Mesendoderm (in vitro differentiated cells): ENCODE results near the gene PURB.
"Not testable (repeated sequence)": the region's sequence is repeated elsewhere in the genome, so short reads cannot be mapped to it uniquely, and the experiment has no call there.

Source experiments
- DNase-seq: peaks from one replicate; pipeline ENCODE4 v3.0.0; 2013
- H2AK5ac ChIP-seq: 2 replicates; pipeline ENCODE4 v1.6.1; 2013; ENCODE audit warnings: low read length, inconsistent platforms
- H2BK120ac ChIP-seq: 2 replicates; pipeline ENCODE4 v1.6.1; 2013; ENCODE audit warnings: low read depth, mild to moderate bottlenecking, low read length, moderate library complexity, mixed read lengths
- H2BK15ac ChIP-seq: replicated peaks from 2 replicates; pipeline ENCODE4 v1.6.1; 2013; ENCODE audit warnings: low read depth, mild to moderate bottlenecking, moderate library complexity
- H2BK5ac ChIP-seq: 2 replicates; pipeline ENCODE4 v1.6.1; 2013; ENCODE audit warnings: low read length, inconsistent platforms
- H3K18ac ChIP-seq: 2 replicates; pipeline ENCODE4 v1.6.1; 2013; ENCODE audit warnings: mild to moderate bottlenecking, low read length, mixed read lengths
- H3K23ac ChIP-seq: one replicate; pipeline ENCODE4 v1.6.1; 2013; ENCODE audit warnings: low read length
- H3K27ac ChIP-seq: 2 replicates; pipeline ENCODE4 v1.5.1; 2013; ENCODE audit warnings: low read depth, mild to moderate bottlenecking, inconsistent platforms, low read length, moderate library complexity
- H3K27me3 ChIP-seq: 2 replicates; pipeline ENCODE4 v1.6.1; 2013; ENCODE audit warnings: low read length, control low read depth, mild to moderate bottlenecking, inconsistent platforms; ENCODE audit not compliant: insufficient read depth, poor library complexity
- H3K36me3 ChIP-seq: 2 replicates; pipeline ENCODE4 v1.6.1; 2013; ENCODE audit warnings: low read length, inconsistent platforms; ENCODE audit not compliant: control insufficient read depth, insufficient read depth
- H3K4ac ChIP-seq: one replicate; pipeline ENCODE4 v1.6.1; 2013; ENCODE audit warnings: low read depth, mild to moderate bottlenecking, low read length, moderate library complexity
- H3K4me1 ChIP-seq: 2 replicates; pipeline ENCODE4 v1.6.1; 2013; ENCODE audit warnings: low read depth, low read length, inconsistent platforms; ENCODE audit not compliant: control insufficient read depth
- H3K4me2 ChIP-seq: 2 replicates; pipeline ENCODE4 v1.6.1; 2013; ENCODE audit warnings: low read length
- H3K4me3 ChIP-seq: 2 replicates; pipeline ENCODE4 v1.5.1; 2013; ENCODE audit warnings: mild to moderate bottlenecking, low read length
- H3K56ac ChIP-seq: one replicate; pipeline ENCODE4 v1.6.1; 2013; ENCODE audit warnings: low read length
- H3K79me1 ChIP-seq: 2 replicates; pipeline ENCODE4 v1.6.1; 2013; ENCODE audit warnings: low read length, inconsistent platforms
- H3K79me2 ChIP-seq: 2 replicates; pipeline ENCODE4 v1.6.1; 2013; ENCODE audit warnings: mild to moderate bottlenecking, low read length; ENCODE audit not compliant: control insufficient read depth, insufficient read depth
- H3K9ac ChIP-seq: 2 replicates; pipeline ENCODE4 v1.6.1; 2013; ENCODE audit warnings: low read length, inconsistent platforms
- H4K5ac ChIP-seq: one replicate; pipeline ENCODE4 v1.6.1; 2013; ENCODE audit warnings: low read length
- H4K8ac ChIP-seq: one replicate; pipeline ENCODE4 v1.6.1; 2013; ENCODE audit warnings: low read depth, mild to moderate bottlenecking, control low read depth, low read length, moderate library complexity
- WGBS: extraction: QIAGEN DNeasy Blood & Tissue Kit; methylation state at CpG from one replicate; pipeline ENCODE4 v1.1.7; 2013; ENCODE audit warnings: low lambda C conversion rate, missing lambda C conversion rate; ENCODE audit not compliant: insufficient coverage; ENCODE audit errors: extremely low coverage; 5-methylcytosine and 5-hydroxymethylcytosine counted together

The PURB gene

GRCh38 chr7:44849259-44849884 lies 36.0 kb downstream of the PURB start:
- peak overlapping the region; percentile 99 for H3K9ac ChIP-seq
- no peak overlapping the region for H3K4me3 ChIP-seq
- no peak overlapping the region for H2BK15ac ChIP-seq
- peak overlapping the region; percentile 78 for H3K4ac ChIP-seq
- peaks cover 3% of the 10 kb centered on the region for H3K79me1 ChIP-seq
- no peaks in the 10 kb centered on the region for H3K4me1 ChIP-seq
- H3K18ac ChIP-seq = no peak overlapping the region
- peaks cover 24% of the 10 kb centered on the region for H3K79me2 ChIP-seq
- H3K27me3 ChIP-seq = no peaks in the 10 kb centered on the region
- H3K56ac ChIP-seq = peak overlapping the region; percentile 99
- no peak overlapping the region for H2BK5ac ChIP-seq
- no peak for DNase-seq
- H3K36me3 ChIP-seq = no peaks in the 10 kb centered on the region
- peak overlapping the region; percentile 22 for H3K4me2 ChIP-seq
- H2AK5ac ChIP-seq = no peak overlapping the region
- WGBS = no CpG with 5 or more reads among the region's 10 CpGs
- no peak overlapping the region for H3K27ac ChIP-seq
- H2BK120ac ChIP-seq = no peak overlapping the region
- H3K23ac ChIP-seq = no peak overlapping the region
- no peak overlapping the region for H4K5ac ChIP-seq
- H4K8ac ChIP-seq = no peak overlapping the region

- H2BK5ac ChIP-seq = peak within 1 kb of the TSS; percentile 74
- H3K18ac ChIP-seq = peak within 1 kb of the TSS; percentile 95
- no peaks in the 10 kb centered on the region for H3K27me3 ChIP-seq
- H4K5ac ChIP-seq = peak within 1 kb of the TSS; percentile 79
- no peak within 1 kb of the TSS for H3K23ac ChIP-seq
- peak within 1 kb of the TSS; percentile 95 for H3K4me3 ChIP-seq
- no peaks in the 10 kb centered on the region for H3K4me1 ChIP-seq
- H4K8ac ChIP-seq = no peak within 1 kb of the TSS
- H3K4me2 ChIP-seq = peak within 1 kb of the TSS; percentile 79
- H3K79me2 ChIP-seq = peaks cover 33% of the 10 kb centered on the region
- H2AK5ac ChIP-seq = no peak within 1 kb of the TSS
- DNase-seq = peak; percentile 100
- peaks cover 3% of the 10 kb centered on the region for H3K79me1 ChIP-seq
- H2BK120ac ChIP-seq = no peak within 1 kb of the TSS
- no CpG with 5 or more reads among the region's 70 CpGs for WGBS
- peak within 1 kb of the TSS; percentile 99 for H3K56ac ChIP-seq
- H2BK15ac ChIP-seq = no peak within 1 kb of the TSS
- H3K9ac ChIP-seq = peak within 1 kb of the TSS; percentile 99
- peak within 1 kb of the TSS; percentile 98 for H3K27ac ChIP-seq
- H3K36me3 ChIP-seq = no peaks in the 10 kb centered on the region
- peak within 1 kb of the TSS; percentile 94 for H3K4ac ChIP-seq
These were observed 37.3 kb downstream of the PURB start, which contains the start of gene H2AZ2 for GRCh38 chr7:44847920-44848634. TSS of gene H2AZ2 (minus strand) at chr7:44848087. CDS start at chr7:44847971, 116 bp downstream.

GRCh38 chr7:44847509-44847919 lies 37.8 kb downstream of the PURB start:
- H4K8ac ChIP-seq = no peak overlapping the region
- DNase-seq = peak; percentile 92
- peaks cover 3% of the 10 kb centered on the region for H3K79me1 ChIP-seq
- no peak overlapping the region for H2BK120ac ChIP-seq
- H3K18ac ChIP-seq = peak overlapping the region; percentile 95
- WGBS = no CpG with 5 or more reads among the region's 36 CpGs
- no peak overlapping the region for H2AK5ac ChIP-seq
- H3K4me3 ChIP-seq = peak overlapping the region; percentile 95
- no peaks in the 10 kb centered on the region for H3K27me3 ChIP-seq
- H4K5ac ChIP-seq = no peak overlapping the region
- peak overlapping the region; percentile 94 for H3K4ac ChIP-seq
- H3K36me3 ChIP-seq = no peaks in the 10 kb centered on the region
- peak overlapping the region; percentile 99 for H3K9ac ChIP-seq
- H3K27ac ChIP-seq = peak overlapping the region; percentile 94
- no peaks in the 10 kb centered on the region for H3K4me1 ChIP-seq
- peaks cover 36% of the 10 kb centered on the region for H3K79me2 ChIP-seq
- no peak overlapping the region for H3K23ac ChIP-seq
- peak overlapping the region; percentile 96 for H3K56ac ChIP-seq
- H2BK15ac ChIP-seq = no peak overlapping the region
- H2BK5ac ChIP-seq = no peak overlapping the region
- H3K4me2 ChIP-seq = peak overlapping the region; percentile 75

- H4K8ac ChIP-seq = no peak overlapping the region
- H4K5ac ChIP-seq = no peak overlapping the region
- no peaks in the 10 kb centered on the region for H3K4me1 ChIP-seq
- peak overlapping the region; percentile 99 for H3K9ac ChIP-seq
- H3K4me2 ChIP-seq = peak overlapping the region; percentile 75
- H3K18ac ChIP-seq = peak overlapping the region; percentile 95
- no peak overlapping the region for H2BK15ac ChIP-seq
- H3K79me2 ChIP-seq = peaks cover 40% of the 10 kb centered on the region
- H3K27ac ChIP-seq = peak overlapping the region; percentile 94
- peak overlapping the region; percentile 96 for H3K56ac ChIP-seq
- H2AK5ac ChIP-seq = no peak overlapping the region
- no peak overlapping the region for H2BK120ac ChIP-seq
- peak overlapping the region; percentile 46 for H3K4ac ChIP-seq
- no peaks in the 10 kb centered on the region for H3K27me3 ChIP-seq
- peaks cover 3% of the 10 kb centered on the region for H3K79me1 ChIP-seq
- no peak overlapping the region for H2BK5ac ChIP-seq
- H3K36me3 ChIP-seq = no peaks in the 10 kb centered on the region
- DNase-seq = no peak
- H3K23ac ChIP-seq = no peak overlapping the region
- WGBS = no CpG with 5 or more reads among the region's 12 CpGs
- peak overlapping the region; percentile 95 for H3K4me3 ChIP-seq
These were observed 38.4 kb downstream of the PURB start for GRCh38 chr7:44846816-44847508.

- H3K27me3 ChIP-seq, H3K18ac ChIP-seq, H3K27ac ChIP-seq, H3K56ac ChIP-seq, H3K4me1 ChIP-seq, H3K4me3 ChIP-seq, H3K36me3 ChIP-seq, H2BK15ac ChIP-seq, H2BK120ac ChIP-seq, H4K8ac ChIP-seq, H4K5ac ChIP-seq, H2BK5ac ChIP-seq, H3K4me2 ChIP-seq, H3K4ac ChIP-seq, H3K9ac ChIP-seq, DNase-seq, H3K79me1 ChIP-seq, H2AK5ac ChIP-seq, H3K23ac ChIP-seq: not testable (repeated sequence)
- peaks cover 46% of the 10 kb centered on the region for H3K79me2 ChIP-seq
- WGBS = no CpG with 5 or more reads among the region's 11 CpGs
These were observed 38.9 kb downstream of the PURB start for GRCh38 chr7:44846390-44846789.
